Measurements from ENCODE around the gene TIMM50. TPM values are rescaled to one million over a fixed set of nuclear protein-coding genes. Genes with fewer than 3 reads are reported as not detected.

TIMM50 gene
- total RNA-seq, 1 donor from 2014 or later, result 93.8 TPM

DNA sequence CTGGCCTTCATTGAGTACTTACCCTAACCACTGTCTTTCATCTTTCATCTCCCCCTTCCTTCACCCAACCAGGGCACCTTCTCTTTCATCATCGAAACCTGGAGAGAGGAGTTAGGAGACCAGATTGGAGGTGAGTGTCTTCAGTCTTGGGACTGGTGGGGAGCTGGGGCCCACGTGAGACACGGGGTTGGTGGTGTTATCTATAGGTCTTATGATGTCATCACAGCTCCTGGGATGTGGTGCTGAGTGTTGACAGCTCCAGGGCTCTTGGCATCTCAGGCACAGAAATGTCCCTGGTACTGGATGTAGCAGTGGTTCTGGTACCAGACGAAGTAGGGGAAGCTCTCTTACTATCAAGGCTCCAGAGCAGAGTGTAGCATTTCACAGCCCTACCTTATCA is 19.9 kb downstream of the TIMM50 start:
- DNase-seq (ENCODE audit: low read depth, low spot score), result no peak

DNA sequence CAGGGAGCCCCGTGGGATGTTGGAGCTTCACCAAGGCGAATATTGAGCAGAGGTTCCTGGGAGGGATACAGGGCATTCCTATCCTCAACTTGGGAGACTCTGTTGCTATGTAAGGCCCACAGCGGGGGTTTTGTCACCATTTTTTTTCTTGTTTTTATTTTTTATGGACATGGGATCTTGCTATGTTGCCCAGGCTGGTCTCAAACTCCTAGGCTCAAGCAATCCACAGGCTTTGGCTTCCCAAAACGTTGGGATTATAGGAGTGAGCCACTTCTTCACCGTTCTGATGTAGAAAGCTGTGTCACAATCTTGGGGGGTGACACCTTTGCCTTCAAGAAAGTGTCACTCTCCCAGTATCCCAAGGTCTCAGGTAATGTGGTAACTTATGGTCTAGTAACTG is 20.7 kb downstream of the TIMM50 start:
- DNase-seq (ENCODE audit: low read depth, low spot score), result no peak

DNA sequence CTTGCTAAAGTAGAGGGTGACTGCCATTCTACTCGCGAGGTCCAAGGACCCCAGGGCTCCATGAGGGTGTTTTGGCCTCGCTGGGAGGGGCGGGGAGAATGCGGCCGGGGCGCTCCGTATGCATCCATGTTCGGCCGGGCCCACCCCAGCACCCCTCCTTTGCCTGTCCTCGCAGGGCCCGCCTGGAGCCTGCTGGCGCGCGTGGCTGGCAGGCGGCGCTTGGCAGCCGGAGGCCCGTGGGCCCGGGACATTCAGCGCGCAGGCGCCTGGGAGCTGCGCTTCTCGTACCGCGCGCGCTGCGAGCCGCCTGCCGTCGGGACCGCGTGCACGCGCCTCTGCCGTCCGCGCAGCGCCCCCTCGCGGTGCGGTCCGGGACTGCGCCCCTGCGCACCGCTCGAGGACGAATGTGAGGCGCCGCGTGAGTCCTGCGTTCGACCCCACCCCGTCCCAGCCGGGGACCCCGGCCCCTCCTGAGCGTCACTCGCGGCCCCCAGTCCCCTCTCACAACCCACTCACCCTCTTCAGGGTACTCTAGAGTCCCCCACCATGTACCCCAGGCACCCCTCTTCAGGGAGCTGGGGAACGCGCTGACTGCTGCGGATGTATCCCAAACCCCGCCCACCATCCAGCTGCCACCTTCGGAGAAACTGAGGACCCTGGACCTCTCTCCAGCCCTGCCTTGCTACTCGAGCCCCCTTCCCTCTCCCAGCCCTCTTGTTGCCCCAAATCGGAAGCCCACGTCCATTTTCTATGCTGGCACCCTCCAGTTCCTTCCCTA is 22.2 kb downstream of the TIMM50 start:
- DNase-seq (ENCODE audit: low read depth, low spot score), result peak; percentile 19

DNA sequence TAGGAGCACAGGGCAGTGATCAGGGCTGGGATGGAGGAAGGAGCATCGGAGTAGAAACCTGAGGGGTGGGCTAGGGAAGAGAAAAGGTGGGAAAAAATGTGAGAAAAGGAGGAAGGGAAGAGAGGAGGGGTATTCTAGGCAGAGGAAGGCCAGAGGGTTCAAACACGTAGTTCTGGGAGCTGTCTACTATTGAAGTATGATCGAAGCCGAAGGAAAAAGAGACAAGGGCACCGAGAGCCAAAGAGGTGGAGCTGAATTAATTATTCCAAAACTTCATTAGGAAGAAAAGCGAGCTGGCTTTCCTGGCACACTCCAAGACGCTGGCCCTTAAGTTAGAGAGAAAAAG is 25.9 kb downstream of the TIMM50 start:
- no peak for DNase-seq (ENCODE audit: low read depth, low spot score)

DNA sequence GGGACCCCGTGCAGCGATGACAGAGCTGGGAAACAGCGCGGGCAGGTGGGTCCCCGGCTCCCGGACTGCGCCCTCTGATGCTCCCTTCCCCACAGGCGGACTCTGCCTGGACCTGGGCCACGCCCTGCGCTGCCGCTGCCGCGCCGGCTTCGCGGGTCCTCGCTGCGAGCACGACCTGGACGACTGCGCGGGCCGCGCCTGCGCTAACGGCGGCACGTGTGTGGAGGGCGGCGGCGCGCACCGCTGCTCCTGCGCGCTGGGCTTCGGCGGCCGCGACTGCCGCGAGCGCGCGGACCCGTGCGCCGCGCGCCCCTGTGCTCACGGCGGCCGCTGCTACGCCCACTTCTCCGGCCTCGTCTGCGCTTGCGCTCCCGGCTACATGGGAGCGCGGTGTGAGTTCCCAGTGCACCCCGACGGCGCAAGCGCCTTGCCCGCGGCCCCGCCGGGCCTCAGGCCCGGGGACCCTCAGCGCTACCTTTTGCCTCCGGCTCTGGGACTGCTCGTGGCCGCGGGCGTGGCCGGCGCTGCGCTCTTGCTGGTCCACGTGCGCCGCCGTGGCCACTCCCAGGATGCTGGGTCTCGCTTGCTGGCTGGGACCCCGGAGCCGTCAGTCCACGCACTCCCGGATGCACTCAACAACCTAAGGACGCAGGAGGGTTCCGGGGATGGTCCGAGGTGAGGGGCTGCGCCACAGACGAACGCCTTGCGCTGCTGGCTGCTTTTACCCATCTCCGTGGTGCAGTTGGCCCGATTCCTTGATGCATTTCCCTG is 26.5 kb downstream of the TIMM50 start:
- DNase-seq (ENCODE audit: low read depth, low spot score), result peak; percentile 7

DNA sequence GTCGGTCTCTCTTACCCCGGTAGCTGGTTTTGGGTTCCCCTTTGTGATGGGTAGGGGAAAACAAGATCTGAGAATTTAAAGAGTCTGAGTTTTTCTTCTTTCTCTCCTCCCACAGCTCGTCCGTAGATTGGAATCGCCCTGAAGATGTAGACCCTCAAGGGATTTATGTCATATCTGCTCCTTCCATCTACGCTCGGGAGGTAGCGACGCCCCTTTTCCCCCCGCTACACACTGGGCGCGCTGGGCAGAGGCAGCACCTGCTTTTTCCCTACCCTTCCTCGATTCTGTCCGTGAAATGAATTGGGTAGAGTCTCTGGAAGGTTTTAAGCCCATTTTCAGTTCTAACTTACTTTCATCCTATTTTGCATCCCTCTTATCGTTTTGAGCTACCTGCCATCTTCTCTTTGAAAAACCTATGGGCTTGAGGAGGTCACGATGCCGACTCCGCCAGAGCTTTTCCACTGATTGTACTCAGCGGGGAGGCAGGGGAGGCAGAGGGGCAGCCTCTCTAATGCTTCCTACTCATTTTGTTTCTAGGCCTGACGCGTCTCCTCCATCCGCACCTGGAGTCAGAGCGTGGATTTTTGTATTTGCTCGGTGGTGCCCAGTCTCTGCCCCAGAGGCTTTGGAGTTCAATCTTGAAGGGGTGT is 27.2 kb downstream of the TIMM50 start:
- DNase-seq (ENCODE audit: low read depth, low spot score), result no peak

DNA sequence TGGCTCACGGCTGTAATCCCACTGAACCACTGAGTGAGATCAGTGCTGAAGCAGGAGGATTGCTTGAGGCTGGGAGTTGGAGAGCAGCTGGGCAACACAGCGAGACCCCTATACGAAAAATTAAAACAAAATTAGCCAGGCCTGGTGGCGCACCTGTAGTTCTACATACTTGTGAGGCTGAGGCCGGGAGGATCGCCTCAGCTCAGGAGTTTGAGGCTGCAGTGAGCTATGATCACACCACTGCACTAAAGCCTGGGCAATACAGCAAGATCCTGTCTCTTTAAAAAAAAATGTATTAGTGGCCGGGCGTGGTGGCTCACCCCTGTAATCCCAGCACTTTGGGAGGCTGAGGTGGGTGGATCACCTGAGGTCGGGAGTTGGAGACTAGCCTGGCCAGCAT is 28.0 kb downstream of the TIMM50 start:
- DNase-seq (ENCODE audit: low read depth, low spot score), result no peak

DNA sequence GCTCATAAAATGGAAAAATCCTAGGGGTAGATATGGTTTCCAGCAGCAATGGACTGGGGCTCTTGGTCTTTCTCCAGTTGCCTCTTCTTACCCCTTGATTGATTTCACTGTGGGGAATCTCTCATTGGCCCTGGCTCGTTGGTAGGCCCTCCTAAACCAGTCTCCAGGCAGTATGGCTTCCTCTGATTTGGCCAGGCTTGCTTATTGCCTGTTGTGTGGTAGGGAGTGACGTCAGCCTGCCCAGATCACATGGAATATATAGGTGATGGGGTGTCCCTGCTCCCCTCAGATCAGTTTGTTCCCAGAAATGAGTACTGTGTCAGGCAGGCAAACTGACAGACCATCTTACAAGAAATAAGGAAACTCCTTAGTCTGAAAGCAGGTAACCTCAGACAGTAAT is 28.6 kb downstream of the TIMM50 start:
- no peak for DNase-seq (ENCODE audit: low read depth, low spot score)

DNA sequence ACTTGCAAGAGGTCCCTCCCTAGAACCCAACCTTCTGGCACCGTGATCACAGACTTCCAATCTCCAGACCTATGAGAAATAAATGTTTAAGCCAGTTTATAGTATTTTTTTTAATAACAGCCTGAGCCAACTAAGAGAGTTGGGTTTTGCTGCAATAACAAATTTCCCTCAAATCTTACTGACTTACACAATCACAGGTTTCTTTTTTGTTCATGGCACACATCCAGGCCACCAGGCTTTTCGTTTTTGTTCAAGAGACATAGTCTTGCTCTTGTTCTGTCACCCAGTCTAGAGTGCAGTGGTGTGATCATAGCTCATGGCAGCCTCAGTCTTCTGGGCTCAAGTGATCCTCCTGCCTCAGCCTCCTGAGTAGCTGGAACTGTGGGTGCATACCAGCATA is 32.4 kb downstream of the TIMM50 start:
- no peak for DNase-seq (ENCODE audit: low read depth, low spot score)

DNA sequence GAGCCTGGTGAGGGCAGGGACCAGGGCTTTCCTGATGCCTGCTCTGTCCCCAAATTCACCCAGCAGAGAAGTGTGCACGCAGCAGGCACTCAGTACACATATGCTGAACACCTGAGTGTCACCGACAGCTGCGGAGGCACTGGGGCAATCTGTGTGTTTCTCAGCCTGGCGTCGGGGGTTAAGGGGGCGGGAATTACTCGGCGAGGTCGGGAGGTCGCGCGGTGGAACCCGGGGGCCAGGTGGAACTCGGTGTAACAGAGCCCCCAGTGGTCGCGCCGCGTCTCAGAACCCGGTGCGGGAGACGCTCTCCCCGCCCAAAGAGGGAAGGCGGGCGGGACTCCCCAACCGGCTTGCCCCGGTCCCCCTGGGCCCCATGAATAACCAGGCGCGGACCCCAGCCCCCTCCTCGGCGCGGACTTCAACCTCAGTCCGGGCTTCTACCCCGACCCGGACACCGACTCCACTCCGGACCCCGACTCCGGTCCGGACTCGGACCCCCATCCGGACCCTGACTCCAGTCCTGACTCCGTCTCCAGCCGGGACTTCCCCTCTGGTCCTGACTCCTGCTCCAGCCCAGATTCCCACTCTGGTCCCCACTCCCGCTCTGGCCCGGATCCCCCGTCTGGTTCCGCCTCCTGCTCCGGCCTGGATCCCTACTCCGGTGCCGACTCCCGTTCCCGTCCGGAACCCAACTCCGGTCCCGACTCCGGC is 34.4 kb downstream of the TIMM50 start, which contains the start of gene SELENOV:
TSS of gene SELENOV (plus strand) at position 300 of the 711 bp plus-strand sequence. CDS start at position 374, 74 bp downstream.
- no peak for DNase-seq (ENCODE audit: low read depth, low spot score)

DNA sequence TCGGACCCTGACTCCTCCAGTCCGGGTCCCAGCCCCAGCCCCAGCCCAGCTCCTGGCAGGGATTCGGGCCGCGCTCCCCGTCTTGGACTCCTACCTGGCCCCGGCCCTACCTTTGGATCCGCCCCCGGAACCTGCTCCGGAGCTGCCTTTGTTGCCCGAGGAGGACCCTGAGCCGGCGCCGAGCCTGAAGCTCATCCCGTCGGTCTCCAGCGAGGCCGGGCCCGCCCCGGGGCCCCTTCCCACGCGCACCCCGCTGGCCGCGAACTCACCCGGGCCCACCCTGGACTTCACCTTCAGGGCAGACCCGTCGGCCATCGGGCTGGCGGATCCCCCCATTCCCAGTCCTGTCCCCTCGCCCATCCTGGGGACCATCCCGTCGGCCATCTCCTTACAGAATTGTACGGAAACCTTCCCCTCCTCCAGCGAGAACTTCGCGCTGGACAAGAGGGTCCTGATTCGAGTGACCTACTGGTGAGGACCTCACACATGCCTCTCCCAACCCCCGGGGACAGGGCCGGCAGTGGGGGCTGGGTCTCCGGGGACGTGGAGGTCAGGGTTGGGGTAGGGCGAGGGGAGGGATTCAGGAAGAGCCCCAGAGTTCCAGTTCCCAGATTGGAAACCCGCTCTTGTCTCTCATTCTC is 35.0 kb downstream of the TIMM50 start:
- DNase-seq (ENCODE audit: low read depth, low spot score), result no peak

DNA sequence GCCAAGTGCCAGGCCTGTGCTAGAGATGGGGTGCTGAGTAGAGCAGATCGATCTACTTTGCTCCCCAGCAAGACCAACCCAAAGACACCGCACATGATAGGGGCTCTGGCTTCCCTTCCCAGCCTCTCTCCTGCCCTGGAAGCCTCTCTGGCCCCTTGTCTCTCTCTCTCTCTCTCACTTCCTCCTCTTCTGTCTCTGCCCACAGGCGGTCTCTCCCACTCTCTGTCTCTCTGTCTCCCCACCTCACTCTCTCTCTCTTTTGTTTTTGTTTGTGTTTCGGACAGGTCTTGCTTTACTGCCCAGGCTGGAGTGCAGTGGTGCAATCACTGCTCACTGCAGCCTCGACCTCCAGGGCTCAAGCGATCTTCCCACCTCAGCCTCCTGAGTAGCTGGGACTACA is 35.6 kb downstream of the TIMM50 start:
- DNase-seq (ENCODE audit: low read depth, low spot score), result no peak

DNA sequence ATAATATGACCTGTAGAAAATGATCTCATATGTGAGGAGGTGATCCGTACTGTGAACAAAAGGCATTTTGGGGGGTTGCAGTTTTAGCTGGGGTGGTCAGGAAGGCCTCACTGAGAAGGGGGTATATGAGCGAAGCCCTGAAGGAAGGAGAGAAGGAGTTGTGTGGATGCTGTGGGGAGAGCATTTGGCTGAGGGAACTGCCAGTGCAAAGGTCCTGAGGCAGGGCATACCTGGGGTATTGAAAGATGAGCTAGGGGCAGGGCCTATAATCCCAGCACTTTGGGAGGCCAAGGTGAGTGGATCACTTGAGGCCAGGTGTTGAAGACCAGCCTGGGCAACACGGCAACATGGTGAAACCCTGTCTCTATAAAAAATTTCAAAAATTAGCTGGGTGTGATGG is 36.8 kb downstream of the TIMM50 start:
- no peak for DNase-seq (ENCODE audit: low read depth, low spot score)

DNA sequence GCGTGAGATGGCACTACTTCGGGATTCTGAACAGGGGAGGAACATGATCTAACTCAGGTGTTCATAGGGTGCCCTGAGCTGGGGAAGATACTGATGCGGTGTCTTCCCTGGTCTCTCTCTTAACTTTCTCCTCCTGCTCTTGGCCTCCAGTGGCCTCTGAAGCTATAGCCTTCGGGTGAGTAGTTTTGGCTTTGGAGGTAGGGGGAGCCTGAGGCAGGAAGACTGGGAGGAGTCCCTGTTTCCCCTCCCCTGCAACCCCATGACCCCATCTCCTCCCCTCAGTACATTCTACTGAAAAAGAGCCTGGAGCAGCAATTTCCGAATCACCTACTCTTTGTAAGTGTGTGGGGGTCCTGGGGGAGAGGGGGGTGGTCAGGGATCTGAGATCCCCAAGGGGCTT is 37.8 kb downstream of the TIMM50 start:
- no peak for DNase-seq (ENCODE audit: low read depth, low spot score)

DNA sequence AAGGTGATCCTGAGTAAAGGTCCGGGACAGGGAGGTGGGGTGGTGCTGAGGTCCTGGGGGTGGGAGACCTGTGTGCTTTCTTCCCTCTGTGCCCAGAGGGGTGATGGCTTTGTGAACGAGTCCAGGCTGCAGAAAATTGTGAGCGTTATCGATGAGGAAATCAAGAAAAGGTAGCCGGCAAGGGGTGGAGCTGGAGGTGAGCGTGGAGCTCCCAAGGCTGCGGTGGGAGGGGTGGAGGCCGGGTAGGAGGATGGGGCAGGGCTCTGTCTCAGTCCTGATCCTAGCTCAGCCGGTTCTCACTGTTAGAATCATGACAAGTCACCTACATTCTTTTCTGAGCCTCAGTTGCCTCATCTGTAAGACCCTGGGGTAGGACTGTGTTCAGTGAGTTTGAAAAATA is 38.3 kb downstream of the TIMM50 start:
- DNase-seq (ENCODE audit: low read depth, low spot score), result no peak

DNA sequence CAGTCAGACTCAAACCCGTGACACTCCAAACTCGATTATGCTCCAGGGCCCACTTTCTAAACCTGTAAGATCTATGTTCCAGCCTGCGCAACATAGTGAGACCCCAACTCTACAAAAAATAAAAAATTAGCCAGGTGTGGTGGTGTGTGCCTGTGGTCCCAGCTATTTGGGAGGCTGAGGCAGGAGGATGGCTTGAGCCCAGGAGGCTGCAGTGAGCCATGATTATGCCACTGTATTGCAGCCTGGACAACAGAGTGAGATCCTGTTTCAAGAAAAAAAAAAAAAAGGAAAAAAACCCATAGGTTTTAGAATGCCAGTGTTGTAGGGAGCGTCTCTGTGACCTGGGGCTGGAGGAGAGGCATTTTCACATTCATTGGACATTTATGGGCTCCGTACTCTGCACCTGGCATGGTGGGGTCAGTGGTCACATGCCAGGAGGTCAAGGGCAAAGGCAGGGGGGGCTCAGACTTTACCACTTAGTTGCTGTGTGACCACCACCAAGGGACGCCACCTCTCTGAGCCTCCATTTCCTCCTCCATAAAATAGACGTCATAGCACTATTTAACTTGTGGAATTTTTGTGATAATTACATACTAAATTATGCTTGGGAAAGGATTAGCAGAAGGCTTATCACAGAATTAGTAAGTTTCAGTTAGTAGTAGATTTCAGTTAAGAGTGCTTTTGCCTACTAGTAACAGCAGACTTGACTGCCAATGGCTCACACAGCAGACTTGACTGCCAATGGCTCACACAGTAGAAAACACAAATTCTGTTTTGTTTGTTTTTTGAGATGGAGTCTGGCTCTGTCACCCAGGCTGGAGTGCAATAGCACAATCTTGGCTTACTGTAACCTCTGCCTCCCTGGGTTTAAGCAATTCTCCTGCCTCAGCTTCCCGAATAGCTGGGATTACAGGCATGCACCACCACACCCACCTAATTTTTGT is 40.2 kb downstream of the TIMM50 start:
- DNase-seq (ENCODE audit: low read depth, low spot score), result no peak

DNA sequence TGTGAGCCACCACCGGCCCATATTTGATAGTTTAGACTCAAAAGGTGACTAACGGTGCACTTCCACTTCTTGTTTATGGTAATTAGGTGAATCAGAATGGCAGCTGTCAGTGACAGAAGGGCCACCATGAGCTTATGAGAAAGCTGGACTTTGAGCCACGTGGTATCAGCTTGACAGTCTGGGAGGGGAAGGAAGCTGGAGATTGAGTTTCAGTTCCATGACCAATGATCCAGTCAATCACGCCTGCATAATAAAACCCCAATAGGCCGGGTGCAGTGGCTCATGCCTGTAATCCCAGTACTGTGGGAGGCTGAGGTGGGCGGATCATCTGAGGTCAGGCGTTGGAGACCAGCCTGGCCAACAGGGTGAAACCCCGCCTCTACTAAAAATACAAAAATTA is 43.9 kb downstream of the TIMM50 start:
- DNase-seq (ENCODE audit: low read depth, low spot score), result no peak

DNA sequence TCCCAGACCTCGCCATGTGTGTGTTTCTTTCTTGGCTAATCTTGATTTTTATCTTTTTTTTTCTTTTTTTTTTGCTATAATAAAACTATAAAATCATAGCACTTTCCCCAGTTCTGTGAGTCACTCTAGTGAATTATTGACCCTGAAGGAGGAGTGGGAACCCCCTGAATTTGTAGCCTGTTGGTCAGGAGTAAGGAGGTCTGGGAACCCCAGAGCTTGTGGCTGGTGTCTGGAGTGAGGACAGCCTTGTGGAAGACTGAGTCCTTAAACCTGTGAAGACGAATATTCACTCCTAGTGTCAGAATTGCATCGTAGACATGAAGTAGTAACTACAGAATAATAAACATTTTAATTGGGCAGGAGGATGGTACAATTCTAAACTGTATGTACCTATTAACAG is 44.6 kb downstream of the TIMM50 start:
- no peak for DNase-seq (ENCODE audit: low read depth, low spot score)

DNA sequence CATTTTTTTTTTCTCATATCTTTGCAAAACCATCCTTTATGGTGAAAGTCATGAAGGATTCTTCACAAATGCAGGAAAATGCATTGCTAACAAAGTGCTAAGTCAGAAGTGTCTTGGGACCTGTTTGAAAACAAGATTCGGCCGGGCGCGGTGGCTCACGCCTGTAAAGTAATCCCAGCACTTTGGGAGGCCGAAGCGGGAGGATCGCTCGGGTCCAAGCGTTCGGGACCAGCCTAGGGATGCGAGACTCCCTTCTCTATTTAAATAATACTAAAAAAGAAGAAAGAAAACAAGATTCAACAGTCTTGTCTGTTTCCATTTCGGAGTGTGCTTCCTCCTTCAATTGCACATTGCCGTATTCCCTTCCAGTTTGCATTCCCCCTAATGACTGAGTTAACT is 51.2 kb downstream of the TIMM50 start:
- DNase-seq (ENCODE audit: low read depth, low spot score), result no peak
